Liver (tissue), 9 donors: Measurements from ENCODE around the gene CD19. TPM values are rescaled to one million over a fixed set of nuclear protein-coding genes. Genes with fewer than 3 reads are reported as not detected.

Experiments
- DNase-seq: peaks from one replicate; pipeline ENCODE4 v3.0.0-alpha.2; 2017; ENCODE audit warnings: low spot score
- H3K27ac ChIP-seq, 2 donors: one replicate each; pipeline ENCODE4 v1.7.0; 2013; ENCODE audit warnings: inconsistent platforms in 2 of 2, low read length in 2 of 2, control low read depth in 1 of 2, low read depth in 1 of 2, mild to moderate bottlenecking in 1 of 2
- H3K27me3 ChIP-seq, 4 donors: one replicate each; pipeline versions ENCODE4 v1.6.1 to v1.7.0; 2013; ENCODE audit warnings: low read length in 3 of 4, inconsistent platforms in 1 of 4, mild to moderate bottlenecking in 1 of 4, moderate library complexity in 1 of 4; ENCODE audit not compliant: control insufficient read depth in 4 of 4, insufficient read depth in 4 of 4
- H3K36me3 ChIP-seq, 4 donors: one replicate each; pipeline versions ENCODE4 v1.6.1 to v1.7.0; 2013; ENCODE audit warnings: low read length in 3 of 4, mild to moderate bottlenecking in 3 of 4, low read depth in 1 of 4, moderate library complexity in 1 of 4; ENCODE audit not compliant: control insufficient read depth in 4 of 4, insufficient read depth in 3 of 4
- H3K4me1 ChIP-seq, 4 donors: one replicate each; pipeline versions ENCODE4 v1.6.1 to v1.7.0; 2013; ENCODE audit warnings: low read length in 3 of 4, mild to moderate bottlenecking in 3 of 4, moderate library complexity in 1 of 4; ENCODE audit not compliant: control insufficient read depth in 4 of 4, insufficient read depth in 4 of 4
- H3K4me3 ChIP-seq, 3 donors: one replicate each; pipeline versions ENCODE4 v1.6.1 to v1.7.0; 2013; ENCODE audit warnings: low read length in 3 of 3, control low read depth in 1 of 3, low read depth in 1 of 3, mild to moderate bottlenecking in 1 of 3
- H3K9ac ChIP-seq, 2 donors: one replicate each; pipeline ENCODE4 v1.7.0; 2013; ENCODE audit warnings: low read length in 2 of 2, mild to moderate bottlenecking in 2 of 2, moderate library complexity in 2 of 2, control low read depth in 1 of 2, low read depth in 1 of 2
- H3K9me3 ChIP-seq, 4 donors: one replicate each; pipeline versions ENCODE4 v1.6.1 to v1.7.0; 2013; ENCODE audit warnings: low read length in 3 of 4; ENCODE audit not compliant: control insufficient read depth in 4 of 4
- ATF3 ChIP-seq: IDR thresholded peaks from 2 replicates; pipeline ENCODE4 v1.6.1; 2016; ENCODE audit warnings: antibody characterized with exemption
- CTCF ChIP-seq: fragments of 150-350 bp; IDR thresholded peaks from 2 replicates; pipeline ENCODE4 v1.5.1; 2017; ENCODE audit warnings: improper control_type of control experiment, low read depth, low read length; ENCODE audit not compliant: missing input control
- EGR1 ChIP-seq, 2 donors: IDR thresholded peaks; 2 replicates each; pipeline ENCODE4 v1.6.1; 2016 to 2018; ENCODE audit warnings: antibody characterized with exemption in 2 of 2, low read depth in 2 of 2
- FOXA1 ChIP-seq: IDR thresholded peaks from 2 replicates; pipeline ENCODE4 v1.6.1; 2016; ENCODE audit warnings: antibody characterized with exemption
- FOXA2 ChIP-seq: IDR thresholded peaks from 2 replicates; pipeline ENCODE4 v1.6.1; 2016; ENCODE audit warnings: antibody characterized with exemption
- GABPA ChIP-seq, 2 donors: IDR thresholded peaks in 1 of 2; conservative IDR thresholded peaks in 1 of 2; 2 replicates each; pipeline ENCODE4 v1.6.1; 2016; ENCODE audit warnings: antibody characterized with exemption in 2 of 2, mild to moderate bottlenecking in 1 of 2, moderate library complexity in 1 of 2
- HNF4A ChIP-seq, 2 donors: conservative IDR thresholded peaks; 2 replicates each; pipeline ENCODE4 v1.6.1; 2016; ENCODE audit warnings: antibody characterized with exemption in 2 of 2, mild to moderate bottlenecking in 2 of 2
- HNF4G ChIP-seq: IDR thresholded peaks from 2 replicates; pipeline ENCODE4 v1.6.1; 2016; ENCODE audit warnings: antibody characterized with exemption
- JUND ChIP-seq, 2 donors: IDR thresholded peaks; 2 replicates each; pipeline ENCODE4 v1.6.1; 2016; ENCODE audit warnings: antibody characterized with exemption in 2 of 2
- MAX ChIP-seq: IDR thresholded peaks from 2 replicates; pipeline ENCODE4 v1.6.1; 2016; ENCODE audit warnings: antibody characterized with exemption
- NR2F2 ChIP-seq: IDR thresholded peaks from 2 replicates; pipeline ENCODE4 v1.6.1; 2016; ENCODE audit warnings: antibody characterized with exemption
- RAD21 ChIP-seq, 2 donors: IDR thresholded peaks; 2 replicates each; pipeline ENCODE4 v1.6.1; 2016; ENCODE audit warnings: antibody characterized with exemption in 2 of 2, mild to moderate bottlenecking in 2 of 2
- REST ChIP-seq: IDR thresholded peaks from 2 replicates; pipeline ENCODE4 v1.6.1; 2016; ENCODE audit warnings: antibody characterized with exemption, mild to moderate bottlenecking
- RXRA ChIP-seq, 2 donors: IDR thresholded peaks; 2 replicates each; pipeline ENCODE4 v1.6.1; 2017 to 2018; ENCODE audit warnings: antibody characterized with exemption in 2 of 2, mild to moderate bottlenecking in 1 of 2
- SP1 ChIP-seq: IDR thresholded peaks from 2 replicates; pipeline ENCODE4 v1.6.1; 2018; ENCODE audit warnings: antibody characterized with exemption, mild to moderate bottlenecking
- TAF1 ChIP-seq: conservative IDR thresholded peaks from 2 replicates; pipeline ENCODE4 v1.6.1; 2016; ENCODE audit warnings: antibody characterized with exemption, mild to moderate bottlenecking
- YY1 ChIP-seq: IDR thresholded peaks from 2 replicates; pipeline ENCODE4 v1.6.1; 2016; ENCODE audit warnings: antibody characterized with exemption, mild to moderate bottlenecking
- ZBTB33 ChIP-seq: IDR thresholded peaks from 2 replicates; pipeline ENCODE4 v1.6.1; 2016; ENCODE audit warnings: antibody characterized with exemption
- WGBS: extraction: QIAGEN DNeasy Blood & Tissue Kit; methylation state at CpG from one replicate; pipeline ENCODE4 v1.1.7; 2013; 5-methylcytosine and 5-hydroxymethylcytosine counted together
- polyA plus RNA-seq, 2 donors: library from polyadenylated mRNA; stranded (reverse) in 1 of 2; unstranded in 1 of 2; fragments of 200-250 nt in 1 of 2; fragments of >200 nt in 1 of 2; fragmentation: Nextera tagmentation in 1 of 2; extraction: Ambion mirVana in 1 of 2; gene quantifications; one replicate each; pipeline versions ENCODE4 v1.2.1 to v1.2.3, GENCODE V29; 2013 to 2015
- total RNA-seq, 2 donors: library from RNA; depleted of rRNA; stranded (reverse); fragments of >200 nt; gene quantifications; one replicate each; pipeline ENCODE4 v1.2.3, GENCODE V29; 2014
- donor health status: healthy.
- donor health status: healthy.
- donor health status: healthy.
- donor health status: healthy.
- donor health status: healthy.

Gene CD19
- total and polyA plus RNA-seq, 4 donors, result 0.08 to 1.2 (median 0.49) TPM

GRCh38 chr16:28891964-28892890 lies 39.5 kb upstream of the CD19 start:
- Histone ChIP-seq H3K9me3 (no peaks in the 10 kb centered on the region), H3K4me3 (no peak overlapping the region), H3K27me3 (no peaks in the 10 kb centered on the region), H3K27ac (no peak overlapping the region), H3K9ac (no peak overlapping the region), H3K4me1 (no peaks in the 10 kb centered on the region), H3K36me3 (peaks cover 0 to 2% (median 0%) of the 10 kb centered on the region in 4 donors)
- TF ChIP-seq GABPA (IDR thresholded peaks at IDR 0.05 in 1 of 2, conservative IDR thresholded peaks at IDR 0.05 in 1 of 2), result no peak
- no peak for TF ChIP-seq NR2F2
- TF ChIP-seq EGR1 (IDR thresholded peaks at IDR 0.05; ENCODE audit: low read depth in 2 of 2), result no peak
- no peak for TF ChIP-seq JUND (IDR thresholded peaks at IDR 0.05)
- TF ChIP-seq HNF4G, result no peak
- no peak for TF ChIP-seq SP1
- TF ChIP-seq RXRA (IDR thresholded peaks at IDR 0.05), result no peak
- no peak for TF ChIP-seq YY1
- no peak for TF ChIP-seq ZBTB33
- no peak for TF ChIP-seq FOXA1
- no peak for TF ChIP-seq MAX
- TF ChIP-seq RAD21 (IDR thresholded peaks at IDR 0.05), result no peak
- TF ChIP-seq ATF3, result no peak
- DNase-seq, result no peak
- WGBS, result 85% methylated on average over 14 of the region's 14 CpGs

GRCh38 chr16:28893291-28893690 lies 38.5 kb upstream of the CD19 start:
- 96% methylated on average over 4 of the region's 4 CpGs for WGBS
- TF ChIP-seq NR2F2 (no peak), HNF4G (no peak), TAF1 (no peak), YY1 (no peak), GABPA (IDR thresholded peaks at IDR 0.05 in 1 of 2, conservative IDR thresholded peaks at IDR 0.05 in 1 of 2) (no peak), CTCF (no peak), ATF3 (no peak), HNF4A (conservative IDR thresholded peaks at IDR 0.05) (no peak), FOXA2 (no peak), RXRA (IDR thresholded peaks at IDR 0.05) (no peak), JUND (IDR thresholded peaks at IDR 0.05) (no peak), FOXA1 (no peak), ZBTB33 (no peak), RAD21 (IDR thresholded peaks at IDR 0.05) (no peak), REST (no peak), EGR1 (IDR thresholded peaks at IDR 0.05; ENCODE audit: low read depth in 2 of 2) (no peak), SP1 (no peak)
- no peaks in the 10 kb centered on the region for H3K27me3 ChIP-seq
- no peak overlapping the region for H3K4me3 ChIP-seq
- no peak for DNase-seq
- H3K4me1 ChIP-seq, result no peaks in the 10 kb centered on the region
- H3K9me3 ChIP-seq, result no peaks in the 10 kb centered on the region
- H3K36me3 ChIP-seq, result peaks cover 0 to 2% (median under 1%) of the 10 kb centered on the region in 4 donors
- no peak overlapping the region for H3K9ac ChIP-seq
- no peak overlapping the region for H3K27ac ChIP-seq
